GM12865 (cell line): Measurements from ENCODE around the gene CUEDC2.

Experiments
- DNase-seq: peaks from one replicate; pipeline ENCODE4 v3.0.0; 2010; ENCODE audit warnings: low read depth
- H3K4me3 ChIP-seq: 2 replicates; pipeline ENCODE4 v1.5.1; 2011; ENCODE audit warnings: mild to moderate bottlenecking, low read depth, low read length, control low read depth
- TF ChIP-seq, protein P1 (sequence below): IDR thresholded peaks from 2 replicates; pipeline ENCODE4 v1.5.1; 2011; ENCODE audit warnings: low read length, control low read depth, low read depth, inconsistent platforms; ENCODE audit not compliant: insufficient read depth; ENCODE audit errors: missing control alignments

The CUEDC2 gene

GRCh38 chr10:102434394-102435132 lies 2.2 kb upstream of the CUEDC2 start:
- no peak overlapping the region for H3K4me3 ChIP-seq
- TF ChIP-seq, protein P1, sequence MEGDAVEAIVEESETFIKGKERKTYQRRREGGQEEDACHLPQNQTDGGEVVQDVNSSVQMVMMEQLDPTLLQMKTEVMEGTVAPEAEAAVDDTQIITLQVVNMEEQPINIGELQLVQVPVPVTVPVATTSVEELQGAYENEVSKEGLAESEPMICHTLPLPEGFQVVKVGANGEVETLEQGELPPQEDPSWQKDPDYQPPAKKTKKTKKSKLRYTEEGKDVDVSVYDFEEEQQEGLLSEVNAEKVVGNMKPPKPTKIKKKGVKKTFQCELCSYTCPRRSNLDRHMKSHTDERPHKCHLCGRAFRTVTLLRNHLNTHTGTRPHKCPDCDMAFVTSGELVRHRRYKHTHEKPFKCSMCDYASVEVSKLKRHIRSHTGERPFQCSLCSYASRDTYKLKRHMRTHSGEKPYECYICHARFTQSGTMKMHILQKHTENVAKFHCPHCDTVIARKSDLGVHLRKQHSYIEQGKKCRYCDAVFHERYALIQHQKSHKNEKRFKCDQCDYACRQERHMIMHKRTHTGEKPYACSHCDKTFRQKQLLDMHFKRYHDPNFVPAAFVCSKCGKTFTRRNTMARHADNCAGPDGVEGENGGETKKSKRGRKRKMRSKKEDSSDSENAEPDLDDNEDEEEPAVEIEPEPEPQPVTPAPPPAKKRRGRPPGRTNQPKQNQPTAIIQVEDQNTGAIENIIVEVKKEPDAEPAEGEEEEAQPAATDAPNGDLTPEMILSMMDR: no peak
- no peak for DNase-seq

- H3K4me3 ChIP-seq: no peak overlapping the region
- TF ChIP-seq, protein P1: no peak
- no peak for DNase-seq
Observed at GRCh38 chr10:102433619-102434046, 1.3 kb upstream of the CUEDC2 start.

DNA sequence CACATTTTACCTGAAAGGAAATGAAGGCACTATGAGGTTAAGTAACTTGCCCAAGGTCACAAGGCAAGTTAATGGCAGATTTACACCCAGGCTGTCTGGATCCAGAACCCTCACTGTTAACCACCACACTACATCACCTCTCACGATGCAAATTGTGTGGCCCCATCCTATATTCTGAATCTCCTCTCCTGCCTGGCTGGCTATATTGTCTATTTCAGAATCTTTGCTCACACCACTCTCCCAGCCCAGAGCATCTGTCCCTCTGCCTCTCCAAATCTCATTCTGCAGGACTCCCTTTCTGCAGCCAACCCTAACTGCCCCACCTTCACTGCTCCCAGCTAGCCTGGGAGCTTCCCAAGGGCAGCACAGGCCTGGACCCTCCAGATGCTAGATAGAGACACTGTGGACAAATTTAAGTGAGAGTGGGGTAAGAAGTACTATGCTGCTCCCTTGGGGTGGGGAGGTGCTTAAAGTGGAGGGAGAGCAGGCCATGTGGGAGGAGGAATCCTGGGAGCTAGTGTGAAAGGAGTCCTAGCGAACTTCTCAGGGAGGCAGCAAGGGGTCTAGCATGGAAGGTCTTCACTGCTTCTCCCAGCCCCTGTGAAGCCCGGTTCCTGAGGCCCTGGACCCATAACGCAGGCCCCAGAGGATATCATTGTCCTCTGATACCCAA lies 786 bp downstream of the CUEDC2 start:
- TF ChIP-seq, protein P1: no peak
- no peak for DNase-seq
- peak overlapping the region; percentile 97 for H3K4me3 ChIP-seq

- no peak overlapping the region for H3K4me3 ChIP-seq
- TF ChIP-seq, protein P1: no peak
- no peak for DNase-seq
Observed at GRCh38 chr10:102429468-102429867, 2.9 kb downstream of the CUEDC2 start.

- TF ChIP-seq, protein P1: no peak
- no peak overlapping the region for H3K4me3 ChIP-seq
- DNase-seq: no peak
Observed at GRCh38 chr10:102426803-102427287, 5.5 kb downstream of the CUEDC2 start.

DNA sequence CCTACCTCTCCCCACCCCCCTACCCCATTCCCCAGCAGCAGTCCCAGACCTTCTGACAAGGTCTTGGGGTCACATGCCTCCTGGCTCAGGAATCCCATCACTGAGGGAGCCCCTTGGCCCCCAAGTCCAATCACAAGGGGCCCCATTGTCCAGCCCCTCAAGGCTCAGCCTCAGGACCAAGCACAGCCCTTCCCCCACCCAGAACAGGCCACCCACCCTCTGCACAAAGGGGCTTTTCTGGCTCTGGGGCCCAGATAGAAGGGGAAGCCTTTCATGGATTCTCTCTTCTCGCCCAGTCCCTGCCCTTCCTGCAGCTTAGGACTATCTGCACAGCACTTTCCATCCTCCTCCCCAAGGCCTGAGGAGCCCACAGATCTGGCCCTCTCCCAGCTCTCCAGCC lies 6.9 kb downstream of the CUEDC2 start:
- no peak for DNase-seq
- TF ChIP-seq, protein P1: no peak
- no peak overlapping the region for H3K4me3 ChIP-seq
